Nasal cavity respiratory epithelium epithelial cell of viscerocranial mucosa (primary cell): ENCODE measurements around the gene CAPRIN1. TPM values are rescaled to one million over a fixed set of nuclear protein-coding genes. Genes with fewer than 3 reads are reported as not detected.

ENCODE experiments used
- total RNA-seq: library from RNA; depleted of rRNA; stranded (reverse); fragments of >200 nt; gene quantifications from 2 replicates; pipeline ENCODE4 v1.2.3, GENCODE V29; 2014

CAPRIN1 gene, protein sequence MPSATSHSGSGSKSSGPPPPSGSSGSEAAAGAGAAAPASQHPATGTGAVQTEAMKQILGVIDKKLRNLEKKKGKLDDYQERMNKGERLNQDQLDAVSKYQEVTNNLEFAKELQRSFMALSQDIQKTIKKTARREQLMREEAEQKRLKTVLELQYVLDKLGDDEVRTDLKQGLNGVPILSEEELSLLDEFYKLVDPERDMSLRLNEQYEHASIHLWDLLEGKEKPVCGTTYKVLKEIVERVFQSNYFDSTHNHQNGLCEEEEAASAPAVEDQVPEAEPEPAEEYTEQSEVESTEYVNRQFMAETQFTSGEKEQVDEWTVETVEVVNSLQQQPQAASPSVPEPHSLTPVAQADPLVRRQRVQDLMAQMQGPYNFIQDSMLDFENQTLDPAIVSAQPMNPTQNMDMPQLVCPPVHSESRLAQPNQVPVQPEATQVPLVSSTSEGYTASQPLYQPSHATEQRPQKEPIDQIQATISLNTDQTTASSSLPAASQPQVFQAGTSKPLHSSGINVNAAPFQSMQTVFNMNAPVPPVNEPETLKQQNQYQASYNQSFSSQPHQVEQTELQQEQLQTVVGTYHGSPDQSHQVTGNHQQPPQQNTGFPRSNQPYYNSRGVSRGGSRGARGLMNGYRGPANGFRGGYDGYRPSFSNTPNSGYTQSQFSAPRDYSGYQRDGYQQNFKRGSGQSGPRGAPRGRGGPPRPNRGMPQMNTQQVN
- 136 and 241 TPM in 2 replicates for total RNA-seq

DNA sequence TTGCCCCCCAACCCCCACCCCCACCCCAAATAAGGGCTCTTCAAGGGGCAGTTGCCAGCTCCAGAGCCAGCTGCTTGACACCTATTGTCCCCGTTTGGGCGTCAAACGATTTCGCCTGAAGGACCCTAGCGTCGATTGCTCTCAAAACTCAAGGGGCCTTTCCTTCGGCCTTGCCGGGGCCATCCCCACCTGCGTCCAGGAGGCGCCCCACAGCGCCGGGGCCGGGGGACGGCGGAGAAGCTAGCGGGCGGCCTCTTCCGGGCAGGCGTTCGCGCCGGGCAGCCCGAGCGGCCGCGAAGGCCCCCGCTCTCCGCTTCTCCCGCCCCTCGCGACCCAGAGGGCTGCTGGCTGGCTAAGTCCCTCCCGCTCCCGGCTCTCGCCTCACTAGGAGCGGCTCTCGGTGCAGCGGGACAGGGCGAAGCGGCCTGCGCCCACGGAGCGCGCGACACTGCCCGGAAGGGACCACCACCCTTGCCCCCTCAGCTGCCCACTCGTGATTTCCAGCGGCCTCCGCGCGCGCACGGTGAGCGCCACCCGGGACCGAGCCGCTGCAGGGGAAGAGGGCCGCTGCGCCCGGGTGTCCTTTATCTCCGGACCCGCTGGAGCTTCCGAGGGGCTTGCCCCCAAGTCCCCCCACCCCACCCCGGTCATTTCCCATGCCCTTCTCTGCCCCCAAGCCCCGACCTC lies at the start of gene CAPRIN1:
Gene CAPRIN1, plus strand, starts transcription at position 383 of the 687 bp plus-strand sequence. CDS start 690 bp downstream, outside the sequence.

DNA sequence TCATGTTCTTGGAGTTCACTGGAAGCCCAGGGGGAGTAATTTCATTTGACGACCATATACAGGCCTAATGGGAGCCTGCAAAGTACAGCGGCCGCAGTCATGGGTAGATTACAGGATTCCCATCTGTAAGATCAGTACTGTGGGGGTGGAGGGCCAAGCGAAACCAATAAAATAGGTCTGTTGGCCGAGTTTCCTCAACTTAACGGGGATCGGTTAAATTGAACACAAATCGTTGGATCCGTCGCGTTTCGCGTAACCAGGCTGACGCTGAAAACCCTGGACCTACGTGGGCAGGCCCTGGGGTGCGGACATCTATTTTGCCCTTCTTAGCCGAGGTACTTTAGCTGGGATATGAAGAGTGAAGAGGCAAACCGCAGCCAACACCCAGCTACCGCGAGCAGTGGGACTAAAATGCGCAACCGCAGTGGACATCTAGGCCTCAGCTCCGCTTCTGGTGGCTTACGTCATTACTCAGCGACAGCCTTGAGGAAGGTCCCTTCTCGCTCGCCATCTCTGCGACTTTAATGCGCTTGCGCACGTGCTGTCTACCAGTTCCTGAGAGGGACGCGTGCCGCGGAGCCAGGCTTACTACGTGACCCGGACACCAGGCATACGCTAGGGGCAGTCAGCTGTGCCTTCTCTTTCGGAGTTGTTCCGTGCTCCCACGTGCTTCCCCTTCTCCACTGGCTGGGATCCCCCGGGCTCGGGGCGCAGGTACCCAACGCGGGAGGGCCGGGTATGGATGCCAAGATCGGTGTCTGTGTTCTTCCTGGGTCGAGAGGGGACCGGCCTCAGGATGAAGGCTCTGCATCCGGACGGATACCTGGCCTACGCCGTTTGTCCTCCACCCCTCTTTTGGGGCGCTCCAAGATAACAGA lies 53.8 kb downstream of the CAPRIN1 start, which contains the start of gene NAT10:
Gene NAT10, plus strand, starts transcription at position 551 of the 878 bp plus-strand sequence. CDS start 2,597 bp downstream, outside the sequence.

Other genes with a start within 250 kb of the CAPRIN1 start
- gene LMO2, start 159.7 kb upstream of the CAPRIN1 start, total RNA-seq, result 0.34 and 0.93 TPM in 2 replicates
- 17.1 and 34.0 TPM in 2 replicates for gene NAT10, start 53.9 kb downstream of the CAPRIN1 start, total RNA-seq